ENCODE results near the gene SLC35G3. TPM values are rescaled to one million over a fixed set of nuclear protein-coding genes. Genes with fewer than 3 reads are reported as not detected.
"Not testable (repeated sequence)": the region's sequence is repeated elsewhere in the genome, so short reads cannot be mapped to it uniquely, and the experiment has no call there.

The SLC35G3 gene
- total RNA-seq, 1 donor from 2014 or later, result 0.16 TPM

GRCh38 chr17:35235917-35236316, 41.7 kb upstream of the SLC35G3 start:
- Mint-ChIP-seq H3K4me1 (peaks cover 7% of the 10 kb centered on the region), H3K27ac (no peak overlapping the region)

GRCh38 chr17:35235289-35235688, 41.1 kb upstream of the SLC35G3 start:
- H3K27me3 Mint-ChIP-seq, result peaks cover 31% of the 10 kb centered on the region
- DNase-seq (no peak), ATAC-seq (ENCODE audit: low read depth) (no peak)
- H3K36me3 Mint-ChIP-seq (ENCODE audit: low read depth), result no peaks in the 10 kb centered on the region
- intact Hi-C loops (cut with micrococcal nuclease), result no loop called here
- TF ChIP-seq CTCF (IDR thresholded peaks at IDR 0.05), result no peak
- CTCF ChIA-PET, result no interaction called here
- H3K4me3 Mint-ChIP-seq, result no peak overlapping the region
- H3K4me1 Mint-ChIP-seq, result peaks cover 7% of the 10 kb centered on the region
- H3K9me3 Mint-ChIP-seq, result no peaks in the 10 kb centered on the region
- H3K27ac Mint-ChIP-seq, result no peak overlapping the region
- POLR2A ChIA-PET, result no interaction called here

More at GRCh38 chr17:35235917-35236316, 41.7 kb upstream of the SLC35G3 start:
- Mint-ChIP-seq H3K36me3 (ENCODE audit: low read depth) (no peaks in the 10 kb centered on the region), H3K4me3 (no peak overlapping the region), H3K9me3 (no peaks in the 10 kb centered on the region), H3K27me3 (peaks cover 29% of the 10 kb centered on the region)
- DNase-seq, result no peak
- CTCF ChIA-PET, result no interaction called here
- no peak for ATAC-seq (ENCODE audit: low read depth)
- intact Hi-C loops (cut with micrococcal nuclease), result no loop called here
- POLR2A ChIA-PET, result no interaction called here
- no peak for TF ChIP-seq CTCF (IDR thresholded peaks at IDR 0.05)

GRCh38 chr17:35234315-35234714, 40.1 kb upstream of the SLC35G3 start:
- H3K27me3 Mint-ChIP-seq, result peaks cover 34% of the 10 kb centered on the region
- ATAC-seq (ENCODE audit: low read depth); intact Hi-C loops (cut with micrococcal nuclease); H3K4me3 Mint-ChIP-seq; H3K9me3 Mint-ChIP-seq; H3K36me3 Mint-ChIP-seq (ENCODE audit: low read depth); POLR2A ChIA-PET; CTCF ChIA-PET; DNase-seq; H3K4me1 Mint-ChIP-seq; H3K27ac Mint-ChIP-seq: not testable (repeated sequence)

- POLR2A ChIA-PET, result no interaction called here
- H3K36me3 Mint-ChIP-seq (ENCODE audit: low read depth), result no peaks in the 10 kb centered on the region
- intact Hi-C loops (cut with micrococcal nuclease), result no loop called here
- peaks cover 27% of the 10 kb centered on the region for H3K27me3 Mint-ChIP-seq
- DNase-seq (no peak), ATAC-seq (ENCODE audit: low read depth) (no peak)
- no peaks in the 10 kb centered on the region for H3K4me1 Mint-ChIP-seq
- CTCF ChIA-PET, result no interaction called here
- no peak overlapping the region for H3K27ac Mint-ChIP-seq
- no peaks in the 10 kb centered on the region for H3K9me3 Mint-ChIP-seq
- H3K4me3 Mint-ChIP-seq, result no peak overlapping the region
- TF ChIP-seq CTCF (IDR thresholded peaks at IDR 0.05), result no peak
Observed at GRCh38 chr17:35229638-35230037, 35.4 kb upstream of the SLC35G3 start.

- DNase-seq (no peak), ATAC-seq (ENCODE audit: low read depth) (no peak)
- Mint-ChIP-seq H3K9me3 (no peaks in the 10 kb centered on the region), H3K4me1 (no peaks in the 10 kb centered on the region), H3K4me3 (no peak overlapping the region), H3K27ac (no peak overlapping the region), H3K36me3 (ENCODE audit: low read depth) (no peaks in the 10 kb centered on the region), H3K27me3 (peaks cover 33% of the 10 kb centered on the region)
- intact Hi-C loops (cut with micrococcal nuclease), result no loop called here
- TF ChIP-seq CTCF (IDR thresholded peaks at IDR 0.05), result no peak
- CTCF ChIA-PET, result no interaction called here
- POLR2A ChIA-PET, result no interaction called here
Observed at GRCh38 chr17:35227546-35227945, 33.4 kb upstream of the SLC35G3 start.

- ChIA-PET POLR2A (no interaction called here), CTCF (no interaction called here)
- Mint-ChIP-seq H3K4me3 (no peak overlapping the region), H3K27me3 (peaks cover 25% of the 10 kb centered on the region), H3K36me3 (ENCODE audit: low read depth) (no peaks in the 10 kb centered on the region), H3K27ac (no peak overlapping the region), H3K9me3 (no peaks in the 10 kb centered on the region), H3K4me1 (no peaks in the 10 kb centered on the region)
- ATAC-seq (ENCODE audit: low read depth) (no peak), DNase-seq (no peak)
- intact Hi-C loops (cut with micrococcal nuclease), result no loop called here
- no peak for TF ChIP-seq CTCF (IDR thresholded peaks at IDR 0.05)
Observed at GRCh38 chr17:35224436-35224835, 30.2 kb upstream of the SLC35G3 start.

Data from activated B cell treated with CpG ODN at 0.5 μM for 24 hours (primary cell).